ENCODE data around the gene GREM1.

Gene GREM1

GRCh38 chr15:32781781-32782180, 64.0 kb downstream of the GREM1 start:
- no peak for DNase-seq (ENCODE audit: low spot score)

DNA sequence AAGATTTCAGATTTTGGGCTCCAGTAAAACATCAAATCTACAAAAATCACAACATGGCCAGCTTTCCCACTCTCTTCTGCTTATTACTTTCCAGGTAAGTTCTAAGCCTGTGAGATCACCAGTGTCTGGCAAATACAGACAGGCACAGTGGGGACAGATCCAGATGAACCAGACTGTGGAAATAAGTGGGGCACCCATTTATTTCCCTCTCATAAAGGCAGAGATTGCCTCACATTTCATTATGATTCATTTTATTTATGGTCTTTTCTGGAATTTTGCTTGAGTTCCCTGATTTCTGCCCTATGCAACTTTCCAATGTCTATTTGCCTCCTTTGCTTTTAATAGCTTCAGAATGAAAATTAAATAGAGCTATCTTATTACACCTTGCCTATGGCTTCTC, 66.8 kb downstream of the GREM1 start:
- no peak for DNase-seq (ENCODE audit: low spot score)

DNA sequence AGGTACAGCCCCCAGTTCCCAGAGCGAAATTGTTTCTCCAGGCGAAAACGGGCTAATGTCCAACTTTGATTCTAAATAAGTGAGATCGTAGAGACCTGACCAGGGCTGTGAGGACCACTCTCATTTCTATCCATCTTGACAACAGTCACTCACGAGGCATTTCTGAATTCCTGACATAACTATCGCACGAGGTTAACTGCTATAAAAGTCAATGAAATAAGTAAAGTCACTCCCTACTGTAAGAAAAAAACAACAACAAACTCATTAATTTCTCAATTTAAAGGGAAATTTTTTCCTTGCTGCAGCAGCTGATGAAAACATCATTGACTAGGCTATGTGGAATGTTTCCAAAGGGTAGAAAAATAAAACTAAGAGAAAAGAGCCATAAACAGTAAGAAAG, 69.1 kb downstream of the GREM1 start:
- no peak for DNase-seq (ENCODE audit: low spot score)

- no peak for DNase-seq (ENCODE audit: low spot score)
Observed at GRCh38 chr15:32787949-32788348, 70.1 kb downstream of the GREM1 start.

GRCh38 chr15:32790352-32790999, 72.7 kb downstream of the GREM1 start:
- DNase-seq (ENCODE audit: low spot score): no peak

GRCh38 chr15:32792436-32792835, 74.6 kb downstream of the GREM1 start:
- DNase-seq (ENCODE audit: low spot score): no peak

All from germinal center (tissue), 1 donor.